Measurements from ENCODE around the gene RPP14. TPM values are rescaled to one million over a fixed set of nuclear protein-coding genes. Genes with fewer than 3 reads are reported as not detected.

Gene RPP14
- 10 to 100 TPM; 19.9 to 34.4 (median 24.3) TPM for total RNA-seq
- 10 to 100 TPM; 12.5 to 23.2 TPM for polyA plus RNA-seq
- long read RNA-seq, donor 1, full-length matches to known transcripts, result 28 of 32 reads
- long read RNA-seq, donor 1, partial matches to known transcripts, result 0 of 32 reads
- long read RNA-seq, donor 1, other reads (novel, unspliced or antisense), result 4 of 32 reads
- long read RNA-seq, donor 2, full-length matches to known transcripts, result 44 of 53 reads
- long read RNA-seq, donor 2, partial matches to known transcripts, result 1 of 53 reads
- long read RNA-seq, donor 2, other reads (novel, unspliced or antisense), result 8 of 53 reads
- long read RNA-seq, donor 3, full-length matches to known transcripts, result 41 of 52 reads
- long read RNA-seq, donor 3, partial matches to known transcripts, result 1 of 52 reads
- long read RNA-seq, donor 3, other reads (novel, unspliced or antisense), result 10 of 52 reads

GRCh38 chr3:58305882-58306711, at the start of gene RPP14, which contains the start of gene HTD2:
Gene RPP14, plus strand, starts transcription at chr3:58306245. Its CDS starts 4,085 bp downstream, at chr3:58310330.
Gene HTD2, plus strand, starts transcription at chr3:58306520. Its CDS starts 11,094 bp downstream, at chr3:58317614.
- peak; percentile 94 to 99 (median 98) for TF ChIP-seq CTCF (IDR thresholded peaks at IDR 0.05)
- DNase-seq (peak; percentile 98 to 99), ATAC-seq (peak; percentile 95 to 98 (median 96))
- intact Hi-C loops (cut with DNase I), result loop anchor here in 3 of 10 donors (5.0 to 10.0 kb wide), 4 partner anchors 69 to 301 kb away; partner anchors contain the start of genes ABHD6 (in 2 of the 3) and FLNB (in 1 of the 3)
- Histone ChIP-seq H3K27ac (peak within 1 kb of the TSS; percentile 95 to 99 (median 97)), H3K4me3 (peak within 1 kb of the TSS; percentile 73 to 93 (median 87)), H3K9me3 (no peaks in the 10 kb centered on the region), H3K36me3 (peaks cover 0 to 29% (median 10%) of the 10 kb centered on the region in 9 donors), H3K27me3 (no peaks in the 10 kb centered on the region), H3K4me1 (peaks cover 0 to 40% (median 32%) of the 10 kb centered on the region in 9 donors)
- WGBS, 2 donors, result 3 to 4% methylated on average over 68 to 71 of the region's 71 CpGs

DNA sequence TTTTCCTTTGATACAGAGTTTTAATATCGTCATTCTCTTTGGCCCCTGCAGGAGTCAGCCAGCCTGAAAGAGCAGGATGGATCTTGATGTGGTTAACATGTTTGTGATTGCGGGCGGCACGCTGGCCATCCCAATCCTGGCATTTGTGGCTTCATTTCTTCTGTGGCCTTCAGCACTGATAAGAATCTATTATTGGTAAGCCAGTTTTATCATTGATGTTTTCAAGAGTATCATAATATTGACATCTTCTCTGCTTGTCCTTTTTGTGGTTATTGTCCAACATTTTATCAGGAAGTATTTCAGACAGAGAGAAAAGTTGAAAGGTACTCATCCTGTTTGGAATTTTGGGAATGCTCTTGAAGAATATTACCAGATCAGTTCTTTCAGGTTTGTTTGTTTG, 49.5 kb upstream of the RPP14 start:
- H3K9me3 ChIP-seq, result no peaks in the 10 kb centered on the region
- H3K27ac ChIP-seq, result no peak overlapping the region
- intact Hi-C loops (cut with DNase I), result no loop called here
- H3K36me3 ChIP-seq, result peaks cover 0 to 53% (median 13%) of the 10 kb centered on the region in 9 donors
- H3K4me3 ChIP-seq, result no peak overlapping the region
- H3K27me3 ChIP-seq, result no peaks in the 10 kb centered on the region
- 88 to 94% methylated on average over 4 of the region's 4 CpGs for WGBS, 2 donors
- no peak for TF ChIP-seq CTCF (IDR thresholded peaks at IDR 0.05)
- ATAC-seq, result no peak
- peaks cover 0 to 5% (median 0%) of the 10 kb centered on the region in 9 donors for H3K4me1 ChIP-seq
- no peak for DNase-seq

GRCh38 chr3:58258392-58259055, 47.5 kb upstream of the RPP14 start:
- ATAC-seq, result no peak
- WGBS, 2 donors, result 91 to 95% methylated on average over 10 of the region's 10 CpGs
- no peaks in the 10 kb centered on the region for H3K9me3 ChIP-seq

More at GRCh38 chr3:58258392-58259055, 47.5 kb upstream of the RPP14 start:
- H3K36me3 ChIP-seq, result peaks cover 0 to 53% (median 13%) of the 10 kb centered on the region in 9 donors
- TF ChIP-seq CTCF (IDR thresholded peaks at IDR 0.05), result no peak
- H3K27me3 ChIP-seq, result no peaks in the 10 kb centered on the region
- H3K27ac ChIP-seq, result no peak overlapping the region
- intact Hi-C loops (cut with DNase I), result no loop called here
- H3K4me1 ChIP-seq, result peaks cover 0 to 5% (median 0%) of the 10 kb centered on the region in 9 donors
- no peak for DNase-seq
- H3K4me3 ChIP-seq, result no peak overlapping the region
